Nephron (organoid): Measurements from ENCODE around the gene UBE2I.
A peak's percentile ranks its signal among the peaks of the same experiment; 100 is the strongest.

Source experiments
- H3K27ac Mint-ChIP-seq, 3 experiments: 2 replicates each; pipeline ENCODE4 v1.8.0; 2020; ENCODE audit warnings: mixed read lengths in 3 of 3, mild to moderate bottlenecking in 2 of 3, moderate library complexity in 1 of 3
- H3K27me3 Mint-ChIP-seq: 2 replicates; pipeline ENCODE4 v1.8.0; 2021; ENCODE audit warnings: low read depth, mild to moderate bottlenecking, moderate library complexity, mixed read lengths
- H3K36me3 Mint-ChIP-seq: 2 replicates; pipeline ENCODE4 v1.8.0; 2020; ENCODE audit warnings: low read depth, mixed read lengths
- H3K4me1 Mint-ChIP-seq: 2 replicates; pipeline ENCODE4 v1.8.0; 2020; ENCODE audit warnings: mixed read lengths
- H3K4me3 Mint-ChIP-seq, 3 experiments: 2 replicates each; pipeline ENCODE4 v1.8.0; 2020; ENCODE audit warnings: mild to moderate bottlenecking in 3 of 3, mixed read lengths in 3 of 3, moderate library complexity in 2 of 3
- H3K9me3 Mint-ChIP-seq: 2 replicates; pipeline ENCODE4 v1.8.0; 2020; ENCODE audit warnings: mixed read lengths
- TF ChIP-seq, protein P1 (sequence below), 3 experiments: fragments of 200-600 bp; sonication (generic); IDR thresholded peaks; one replicate each; pipeline ENCODE4 v1.5.0; 2021; ENCODE audit warnings: antibody characterized with exemption in 3 of 3; ENCODE audit not compliant: unreplicated experiment in 3 of 3

The UBE2I gene

DNA sequence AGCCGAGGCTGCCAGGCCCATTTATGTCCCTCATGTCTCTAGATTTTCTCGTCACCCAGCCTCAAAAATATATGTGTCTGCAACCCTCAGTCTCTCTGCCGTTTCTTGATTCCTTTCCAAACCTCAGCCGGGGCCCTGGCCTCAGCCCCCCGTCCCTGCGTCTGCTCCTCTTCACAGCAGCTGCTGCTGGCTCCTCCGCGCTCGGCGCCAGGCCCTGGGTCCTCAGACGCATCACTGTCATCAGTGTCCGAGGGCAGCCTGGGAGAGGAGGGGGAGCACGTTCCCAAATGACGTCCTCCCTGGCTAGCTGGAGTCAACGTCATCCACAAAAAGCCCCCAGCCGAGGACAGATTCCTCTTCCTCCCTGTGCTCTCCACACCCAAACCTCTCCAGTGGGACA lies 39.9 kb downstream of the UBE2I start:
- Mint-ChIP-seq H3K27me3 (peaks cover 5% of the 10 kb centered on the region), H3K27ac (no peak overlapping the region), H3K4me1 (peaks cover 16% of the 10 kb centered on the region), H3K36me3 (no peaks in the 10 kb centered on the region), H3K4me3 (peak overlapping the region; percentile 60 to 78 (median 68)), H3K9me3 (peaks cover 2% of the 10 kb centered on the region)
- TF ChIP-seq, protein P1, sequence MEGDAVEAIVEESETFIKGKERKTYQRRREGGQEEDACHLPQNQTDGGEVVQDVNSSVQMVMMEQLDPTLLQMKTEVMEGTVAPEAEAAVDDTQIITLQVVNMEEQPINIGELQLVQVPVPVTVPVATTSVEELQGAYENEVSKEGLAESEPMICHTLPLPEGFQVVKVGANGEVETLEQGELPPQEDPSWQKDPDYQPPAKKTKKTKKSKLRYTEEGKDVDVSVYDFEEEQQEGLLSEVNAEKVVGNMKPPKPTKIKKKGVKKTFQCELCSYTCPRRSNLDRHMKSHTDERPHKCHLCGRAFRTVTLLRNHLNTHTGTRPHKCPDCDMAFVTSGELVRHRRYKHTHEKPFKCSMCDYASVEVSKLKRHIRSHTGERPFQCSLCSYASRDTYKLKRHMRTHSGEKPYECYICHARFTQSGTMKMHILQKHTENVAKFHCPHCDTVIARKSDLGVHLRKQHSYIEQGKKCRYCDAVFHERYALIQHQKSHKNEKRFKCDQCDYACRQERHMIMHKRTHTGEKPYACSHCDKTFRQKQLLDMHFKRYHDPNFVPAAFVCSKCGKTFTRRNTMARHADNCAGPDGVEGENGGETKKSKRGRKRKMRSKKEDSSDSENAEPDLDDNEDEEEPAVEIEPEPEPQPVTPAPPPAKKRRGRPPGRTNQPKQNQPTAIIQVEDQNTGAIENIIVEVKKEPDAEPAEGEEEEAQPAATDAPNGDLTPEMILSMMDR (IDR thresholded peaks at IDR 0.05; ENCODE audit: unreplicated experiment in 3 of 3): no peak

DNA sequence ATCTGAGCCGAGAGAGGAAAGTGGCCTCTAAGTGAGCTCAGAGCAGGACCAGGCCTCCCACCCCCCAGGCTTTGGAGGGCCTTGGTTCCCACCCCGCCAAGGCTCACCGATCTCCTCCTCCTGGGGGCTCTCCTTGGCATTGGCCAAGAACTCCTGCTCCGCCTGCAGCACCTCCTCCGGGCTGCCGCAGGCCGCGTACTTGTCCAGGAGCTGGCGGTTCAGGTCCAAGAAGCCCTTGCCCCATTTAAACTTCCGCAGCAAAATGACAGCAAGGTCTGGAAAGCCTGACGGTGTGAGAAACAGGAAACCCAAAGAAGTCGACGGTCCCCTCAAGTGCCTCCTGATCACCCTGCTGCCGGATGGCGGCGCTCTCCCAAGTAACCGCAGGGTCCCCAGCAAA lies 40.5 kb downstream of the UBE2I start:
- Mint-ChIP-seq H3K4me3 (peak overlapping the region; percentile 78 to 87 (median 85)), H3K36me3 (no peaks in the 10 kb centered on the region), H3K9me3 (peaks cover 2% of the 10 kb centered on the region), H3K27ac (no peak overlapping the region), H3K27me3 (peaks cover 3% of the 10 kb centered on the region), H3K4me1 (peaks cover 20% of the 10 kb centered on the region)
- TF ChIP-seq, protein P1 (IDR thresholded peaks at IDR 0.05; ENCODE audit: unreplicated experiment in 3 of 3): no peak

DNA sequence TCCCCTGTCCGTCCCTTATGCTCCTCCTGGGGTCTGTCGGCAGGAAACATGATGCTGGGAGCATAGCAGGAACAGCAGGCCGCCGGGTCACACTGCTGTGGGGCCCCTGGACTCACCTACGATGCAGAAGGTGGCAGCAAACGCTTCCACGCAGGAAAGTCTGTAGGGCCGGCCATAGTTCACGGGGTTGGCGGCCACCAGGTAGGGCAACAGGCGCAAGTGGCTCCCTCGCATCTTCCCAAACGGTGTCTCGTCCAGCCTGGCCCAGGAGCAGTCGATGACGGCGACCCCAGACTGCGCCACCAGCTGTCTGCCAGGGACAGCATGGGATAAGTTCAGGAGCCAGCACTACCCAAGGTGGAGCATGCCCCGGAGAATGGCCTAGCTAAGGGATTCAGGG lies 41.3 kb downstream of the UBE2I start:
- H3K36me3 Mint-ChIP-seq: no peaks in the 10 kb centered on the region
- H3K4me3 Mint-ChIP-seq: peak overlapping the region; percentile 78 to 87 (median 85)
- H3K27me3 Mint-ChIP-seq: peaks cover 3% of the 10 kb centered on the region
- H3K9me3 Mint-ChIP-seq: peaks cover 2% of the 10 kb centered on the region
- H3K27ac Mint-ChIP-seq: no peak overlapping the region
- H3K4me1 Mint-ChIP-seq: peaks cover 24% of the 10 kb centered on the region
- TF ChIP-seq, protein P1 (IDR thresholded peaks at IDR 0.05; ENCODE audit: unreplicated experiment in 3 of 3): no peak

DNA sequence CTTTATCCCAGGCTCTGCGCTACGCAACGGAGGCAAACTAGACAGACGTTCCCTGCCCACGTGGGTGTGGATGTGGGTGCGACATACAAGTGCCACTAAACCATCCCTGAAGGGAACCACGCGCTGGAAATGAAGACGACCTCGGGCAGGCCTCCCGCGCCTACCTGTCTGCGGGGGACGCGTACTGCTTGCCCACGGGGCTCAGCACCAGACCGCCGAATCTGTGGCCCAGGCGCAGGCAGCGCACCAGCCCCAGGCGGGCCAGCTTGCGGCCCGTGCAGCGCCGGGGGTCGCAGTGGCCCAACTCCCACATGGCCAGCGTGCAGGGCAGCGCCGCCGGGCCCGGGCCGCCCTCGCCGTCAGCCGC lies 41.8 kb downstream of the UBE2I start:
- H3K36me3 Mint-ChIP-seq: no peaks in the 10 kb centered on the region
- peaks cover 2% of the 10 kb centered on the region for H3K9me3 Mint-ChIP-seq
- peak overlapping the region; percentile 78 to 87 (median 85) for H3K4me3 Mint-ChIP-seq
- peaks cover 24% of the 10 kb centered on the region for H3K4me1 Mint-ChIP-seq
- H3K27ac Mint-ChIP-seq: no peak overlapping the region
- TF ChIP-seq, protein P1 (IDR thresholded peaks at IDR 0.05; ENCODE audit: unreplicated experiment in 3 of 3): no peak
- peaks cover 3% of the 10 kb centered on the region for H3K27me3 Mint-ChIP-seq

DNA sequence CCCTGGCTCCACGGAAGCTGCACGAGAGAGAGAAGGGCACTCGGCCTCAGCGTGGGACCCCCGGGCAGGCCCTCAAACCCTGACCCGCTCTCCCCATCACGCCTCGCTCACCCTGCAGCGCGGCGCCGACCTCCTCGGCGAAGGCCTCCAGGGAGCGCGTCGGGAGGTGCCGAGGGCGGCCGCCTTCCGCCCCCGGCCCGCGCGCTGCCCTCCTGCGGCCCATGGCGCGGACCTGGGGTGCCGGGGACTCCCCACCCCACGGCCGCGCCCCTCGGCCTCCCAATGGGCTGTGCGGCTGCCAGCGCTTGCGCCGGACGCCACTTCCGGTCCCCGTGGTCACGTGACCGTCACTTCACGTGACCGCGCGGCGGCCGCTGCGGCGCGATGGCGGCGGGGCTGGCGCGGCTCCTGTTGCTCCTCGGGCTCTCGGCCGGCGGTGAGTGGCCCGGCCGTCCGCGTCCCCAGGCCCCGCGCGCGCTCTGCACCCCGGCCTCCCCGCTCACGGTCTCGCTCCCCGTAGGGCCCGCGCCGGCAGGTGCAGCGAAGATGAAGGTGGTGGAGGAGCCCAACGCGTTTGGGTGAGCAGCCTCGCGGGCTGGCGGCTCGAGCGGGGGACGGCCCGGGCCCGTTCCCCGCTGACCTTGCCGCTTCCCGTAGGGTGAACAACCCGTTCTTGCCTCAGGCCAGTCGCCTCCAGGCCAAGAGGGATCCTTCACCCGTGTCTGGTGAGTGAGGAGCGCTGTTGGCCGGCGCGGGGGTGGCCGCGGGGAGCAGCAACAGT lies 42.3 kb downstream of the UBE2I start, which contains the start of the genes GNPTG and TSR3:
GNPTG (plus strand) TSS at position 350 of the 781 bp plus-strand sequence; CDS start at position 385, 35 bp downstream.
TSR3 (minus strand) TSS at position 297 of the 781 bp plus-strand sequence; CDS start at position 223, 74 bp downstream.
- H3K27ac Mint-ChIP-seq: peak within 1 kb of the TSS in 1 of 3 experiments; percentile 79
- peaks cover 24% of the 10 kb centered on the region for H3K4me1 Mint-ChIP-seq

More for the DNA sequence above, 42.3 kb downstream of the UBE2I start, which contains the start of the genes GNPTG and TSR3:
- no peaks in the 10 kb centered on the region for H3K36me3 Mint-ChIP-seq
- H3K4me3 Mint-ChIP-seq: peak within 1 kb of the TSS; percentile 87 to 97 (median 96)
- H3K9me3 Mint-ChIP-seq: peaks cover 2% of the 10 kb centered on the region
- H3K27me3 Mint-ChIP-seq: peaks cover 3% of the 10 kb centered on the region
- TF ChIP-seq, protein P1 (IDR thresholded peaks at IDR 0.05; ENCODE audit: unreplicated experiment in 3 of 3): no peak
